HFFc6 (cell line): Measurements from ENCODE around the gene STUM. TPM values are rescaled to one million over a fixed set of nuclear protein-coding genes. Genes with fewer than 3 reads are reported as not detected.

Experiments used
- DNase-seq: peaks from one replicate; pipeline ENCODE4 v3.0.0-alpha.2; 2018
- H3K27ac Mint-ChIP-seq: 2 replicates; pipeline ENCODE4 v1.8.0; 2020; ENCODE audit warnings: mild to moderate bottlenecking, mixed read lengths
- H3K27me3 Mint-ChIP-seq: 2 replicates; pipeline ENCODE4 v1.8.0; 2021; ENCODE audit warnings: mild to moderate bottlenecking, moderate library complexity, mixed read lengths; ENCODE audit not compliant: insufficient read depth
- H3K36me3 Mint-ChIP-seq: 2 replicates; pipeline ENCODE4 v1.8.0; 2021; ENCODE audit warnings: low read depth, mixed read lengths
- H3K4me1 Mint-ChIP-seq: 2 replicates; pipeline ENCODE4 v1.8.0; 2020; ENCODE audit warnings: low read depth, mixed read lengths
- H3K4me3 Mint-ChIP-seq: 2 replicates; pipeline ENCODE4 v1.8.0; 2020; ENCODE audit warnings: mild to moderate bottlenecking, moderate library complexity, mixed read lengths
- H3K9me3 Mint-ChIP-seq: 2 replicates; pipeline ENCODE4 v1.8.0; 2020; ENCODE audit warnings: mild to moderate bottlenecking, mixed read lengths
- CTCF ChIP-seq: fragments of 200-600 bp; sonication (generic); IDR thresholded peaks from 2 replicates; pipeline ENCODE4 v1.5.0; 2021; ENCODE audit warnings: antibody characterized with exemption, mild to moderate bottlenecking
- total RNA-seq, 6 experiments: library from RNA; stranded (reverse); fragmentation: NEBNext Ultra II Directional; extraction: Animal tissue kit (Norgen Biotek cat#: 25700); gene quantifications; 2 replicates in 1 of 6; 3 replicates in 5 of 6; pipeline ENCODE4 v1.2.3, GENCODE V29; 2021

STUM gene
- total RNA-seq, 6 experiments from 2014 or later: not detected

- Mint-ChIP-seq H3K9me3 (no peaks in the 10 kb centered on the region), H3K27me3 (peaks cover 51% of the 10 kb centered on the region)
- no peak for TF ChIP-seq CTCF
Measured at GRCh38 chr1:226557424-226557823, 8.9 kb downstream of the STUM start.

DNA sequence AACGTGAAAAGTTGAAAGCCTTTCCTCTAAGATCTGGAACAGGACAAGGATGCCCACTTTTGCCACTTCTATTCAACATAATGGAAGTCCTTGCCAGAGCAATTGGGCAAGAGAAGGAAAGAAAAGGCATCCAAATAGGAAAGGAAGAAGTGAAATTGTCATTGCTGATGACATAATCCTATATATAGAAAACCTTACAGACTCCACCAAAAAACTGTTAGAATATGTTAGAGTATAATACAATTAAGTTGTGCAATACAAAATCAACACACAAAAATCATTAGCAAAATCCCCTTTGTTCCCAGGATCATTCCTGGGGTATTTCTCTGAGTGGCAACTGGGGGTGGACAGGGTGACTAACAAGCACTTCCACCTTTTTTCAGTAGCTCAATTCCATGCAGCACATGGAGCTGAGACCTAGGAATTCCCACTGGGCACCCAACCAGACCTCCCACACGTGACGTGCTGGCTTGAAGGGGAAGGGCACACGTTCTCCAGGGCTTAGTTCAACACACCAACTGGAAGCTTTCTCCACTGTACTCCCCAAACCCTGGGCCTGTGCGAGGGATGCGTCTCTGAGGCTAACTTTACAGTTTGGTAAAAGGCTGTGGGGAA, 9.6 kb downstream of the STUM start:
- no peak overlapping the region for H3K4me3 Mint-ChIP-seq
- peaks cover 48% of the 10 kb centered on the region for H3K27me3 Mint-ChIP-seq
- no peaks in the 10 kb centered on the region for H3K36me3 Mint-ChIP-seq
- no peaks in the 10 kb centered on the region for H3K9me3 Mint-ChIP-seq
- H3K4me1 Mint-ChIP-seq: no peaks in the 10 kb centered on the region
- DNase-seq: no peak
- no peak for TF ChIP-seq CTCF
- no peak overlapping the region for H3K27ac Mint-ChIP-seq

More at GRCh38 chr1:226557424-226557823, 8.9 kb downstream of the STUM start:
- Mint-ChIP-seq H3K4me1 (no peaks in the 10 kb centered on the region), H3K36me3 (no peaks in the 10 kb centered on the region), H3K4me3 (no peak overlapping the region), H3K27ac (no peak overlapping the region)
- DNase-seq: no peak

GRCh38 chr1:226560243-226560642, 11.7 kb downstream of the STUM start:
- TF ChIP-seq CTCF: no peak
- Mint-ChIP-seq H3K4me1 (no peaks in the 10 kb centered on the region; the same call in 1 of the 2 replicates), H3K27me3 (peaks cover 35% of the 10 kb centered on the region), H3K9me3 (no peaks in the 10 kb centered on the region), H3K4me3 (no peak overlapping the region), H3K36me3 (no peaks in the 10 kb centered on the region), H3K27ac (no peak overlapping the region)
- DNase-seq: no peak

- H3K36me3 Mint-ChIP-seq: no peaks in the 10 kb centered on the region
- H3K27ac Mint-ChIP-seq: no peak overlapping the region
- no peaks in the 10 kb centered on the region for H3K9me3 Mint-ChIP-seq
Measured at GRCh38 chr1:226562989-226563388, 14.4 kb downstream of the STUM start.

DNA sequence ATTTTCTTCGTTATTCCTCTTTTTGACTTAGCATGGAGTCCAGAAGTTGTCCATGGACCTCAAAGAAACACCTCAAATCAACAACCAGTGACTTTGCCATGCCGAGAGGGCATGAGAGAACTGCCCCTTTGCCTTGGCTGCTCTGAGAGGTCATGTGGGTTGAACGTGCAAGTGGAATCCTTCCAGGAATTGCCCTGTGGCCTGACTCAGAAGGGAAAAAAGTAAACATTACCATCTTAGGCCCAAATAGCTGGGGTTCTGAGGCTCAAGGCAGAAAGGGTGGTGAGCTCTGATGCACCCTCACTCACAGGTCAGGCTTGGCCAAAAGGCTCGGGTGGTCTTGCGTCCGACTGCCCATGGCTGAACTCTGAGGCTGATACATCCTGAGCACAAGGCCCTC, 15.1 kb downstream of the STUM start:
- H3K27me3 Mint-ChIP-seq: peaks cover 51% of the 10 kb centered on the region
- H3K4me3 Mint-ChIP-seq: no peak overlapping the region
- H3K27ac Mint-ChIP-seq: no peak overlapping the region
- DNase-seq: no peak
- TF ChIP-seq CTCF: no peak
- no peaks in the 10 kb centered on the region for H3K36me3 Mint-ChIP-seq
- no peaks in the 10 kb centered on the region; the same call in 1 of the 2 replicates for H3K4me1 Mint-ChIP-seq
- H3K9me3 Mint-ChIP-seq: no peaks in the 10 kb centered on the region

More at GRCh38 chr1:226562989-226563388, 14.4 kb downstream of the STUM start:
- no peak for DNase-seq
- Mint-ChIP-seq H3K4me3 (no peak overlapping the region), H3K4me1 (no peaks in the 10 kb centered on the region; the same call in 1 of the 2 replicates), H3K27me3 (peaks cover 53% of the 10 kb centered on the region)
- no peak for TF ChIP-seq CTCF
